ENCODE data around the gene FAM83G.
"Not testable (repeated sequence)": the region's sequence is repeated elsewhere in the genome, so short reads cannot be mapped to it uniquely, and the experiment has no call there.

DNA sequence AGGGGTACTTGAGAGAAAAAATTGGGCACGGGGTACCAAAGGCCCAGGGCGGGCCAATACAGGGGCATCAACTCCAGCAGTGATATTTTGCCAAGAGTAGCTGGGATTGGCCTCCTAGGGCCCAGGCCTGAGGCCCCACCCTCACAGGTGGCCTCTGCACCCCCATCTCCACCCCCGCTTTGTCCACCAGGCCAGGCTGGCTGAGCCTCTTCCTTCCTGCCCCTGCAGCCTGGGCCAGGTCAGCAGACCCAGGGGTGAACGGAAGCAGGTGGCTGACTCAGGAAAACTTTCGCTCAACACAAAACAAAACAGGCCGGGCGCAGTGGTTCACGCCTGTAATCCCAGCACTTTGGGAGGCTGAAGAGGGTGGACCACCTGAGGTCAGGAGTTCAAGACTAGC, 38.5 kb upstream of the FAM83G start:
- not testable (repeated sequence) for TF ChIP-seq YY1 (IDR thresholded peaks at IDR 0.05; ENCODE audit: insufficient read depth, insufficient read length); SUZ12 (IDR thresholded peaks at IDR 0.05; ENCODE audit: extremely low read depth, insufficient read depth, insufficient read length)
